ENCODE results near the gene C16orf92. TPM values are rescaled to one million over a fixed set of nuclear protein-coding genes. Genes with fewer than 3 reads are reported as not detected.
A peak's percentile ranks its signal among the peaks of the same experiment; 100 is the strongest.

Gene C16orf92
- total RNA-seq, 4 donors from 2014 or later = not detected

GRCh38 chr16:30007378-30007895, 15.6 kb upstream of the C16orf92 start:
- Histone ChIP-seq H3K27me3 (peaks cover 12 to 55% (median 35%) of the 10 kb centered on the region in 4 donors), H3K4me3 (no peak overlapping the region), H3K4me1 (peaks cover 19 to 33% (median 31%) of the 10 kb centered on the region in 4 donors), H3K36me3 (peaks cover 0 to 20% (median 11%) of the 10 kb centered on the region in 4 donors), H3K27ac (replicated peaks in 1 of 4) (no peak overlapping the region), H3K9me3 (no peaks in the 10 kb centered on the region)
- TF ChIP-seq CTCF (IDR thresholded peaks at IDR 0.05) = no peak
- TF ChIP-seq EP300 (IDR thresholded peaks at IDR 0.05) = no peak
- no peak for TF ChIP-seq POLR2A (IDR thresholded peaks at IDR 0.05; ENCODE audit: low read depth)
- TF ChIP-seq POLR2AphosphoS5 (IDR thresholded peaks at IDR 0.05) = no peak
- 88% methylated on average over 7 of the region's 11 CpGs for WGBS
- intact Hi-C loops (cut with DNase I) = loop anchor here (10.0 kb wide), 1 partner anchor 143 kb away; the partner anchor contains the start of gene CDIPT
- DNase-seq (ENCODE audit: extremely low spot score) = no peak

- peaks cover 19 to 33% (median 31%) of the 10 kb centered on the region in 4 donors for H3K4me1 ChIP-seq
- no peaks in the 10 kb centered on the region for H3K9me3 ChIP-seq
- no peak for DNase-seq (ENCODE audit: extremely low spot score)
- intact Hi-C loops (cut with DNase I) = loop anchor here (10.0 kb wide), 1 partner anchor 144 kb away; the partner anchor contains the start of gene CDIPT
- H3K27ac ChIP-seq (replicated peaks in 1 of 4) = no peak overlapping the region
- H3K36me3 ChIP-seq = peaks cover 0 to 5% (median 0%) of the 10 kb centered on the region in 4 donors
- no peak overlapping the region for H3K4me3 ChIP-seq
- TF ChIP-seq POLR2A (IDR thresholded peaks at IDR 0.05; ENCODE audit: low read depth) = no peak
- TF ChIP-seq EP300 (IDR thresholded peaks at IDR 0.05) = no peak
- TF ChIP-seq CTCF (IDR thresholded peaks at IDR 0.05) = no peak
- TF ChIP-seq POLR2AphosphoS5 (IDR thresholded peaks at IDR 0.05) = no peak
- peaks cover 12 to 60% (median 35%) of the 10 kb centered on the region in 4 donors for H3K27me3 ChIP-seq
- WGBS = 55% methylated on average over 12 of the region's 26 CpGs
These were observed 13.7 kb upstream of the C16orf92 start for GRCh38 chr16:30009085-30009862.

GRCh38 chr16:30009990-30010843, 12.8 kb upstream of the C16orf92 start:
- Histone ChIP-seq H3K9me3 (no peaks in the 10 kb centered on the region), H3K36me3 (no peaks in the 10 kb centered on the region), H3K27me3 (peaks cover 12 to 60% (median 35%) of the 10 kb centered on the region in 4 donors), H3K4me1 (peaks cover 19 to 27% (median 27%) of the 10 kb centered on the region in 4 donors), H3K4me3 (peak overlapping the region; percentile 44 to 57 (median 46)), H3K27ac (replicated peaks in 1 of 4) (no peak overlapping the region)
- DNase-seq (ENCODE audit: extremely low spot score) = no peak
- 12% methylated on average over 20 of the region's 34 CpGs for WGBS
- intact Hi-C loops (cut with DNase I) = loop anchor here (10.0 kb wide), 1 partner anchor 145 kb away; the partner anchor contains the start of gene CDIPT
- TF ChIP-seq CTCF (IDR thresholded peaks at IDR 0.05) (no peak), POLR2A (IDR thresholded peaks at IDR 0.05; ENCODE audit: low read depth) (no peak), POLR2AphosphoS5 (IDR thresholded peaks at IDR 0.05) (no peak), EP300 (IDR thresholded peaks at IDR 0.05) (no peak)

GRCh38 chr16:30010844-30011713, 11.9 kb upstream of the C16orf92 start, which contains the start of gene DOC2A:
Gene DOC2A (minus strand): TSS chr16:30011027. CDS start chr16:30010222, 805 bp downstream.
- Histone ChIP-seq H3K4me3 (peak within 1 kb of the TSS; percentile 44 to 57 (median 46)), H3K27me3 (peaks cover 12 to 60% (median 35%) of the 10 kb centered on the region in 4 donors), H3K27ac (replicated peaks in 1 of 4) (no peak within 1 kb of the TSS), H3K4me1 (peaks cover 16 to 22% (median 20%) of the 10 kb centered on the region in 4 donors), H3K36me3 (no peaks in the 10 kb centered on the region), H3K9me3 (no peaks in the 10 kb centered on the region)
- under 1% methylated on average over 24 of the region's 99 CpGs for WGBS
- intact Hi-C loops (cut with DNase I) = no loop called here
- DNase-seq (ENCODE audit: extremely low spot score) = no peak
- TF ChIP-seq CTCF (IDR thresholded peaks at IDR 0.05) = no peak

All from esophagus muscularis mucosa (tissue), 4 donors.